Breast epithelium (tissue), 4 donors: ENCODE measurements around the gene DRAXIN. TPM values are rescaled to one million over a fixed set of nuclear protein-coding genes. Genes with fewer than 3 reads are reported as not detected.

Experiments
- DNase-seq, 2 donors: peaks; one replicate each; pipeline ENCODE4 v3.0.0-alpha.2; 2019; ENCODE audit warnings: low spot score in 2 of 2
- H3K27ac ChIP-seq, 2 donors: fragments of 200-600 bp; sonication (generic) in 1 of 2; one replicate each; pipeline ENCODE4 v1.5.1; 2016 to 2019; ENCODE audit warnings: mild to moderate bottlenecking in 1 of 2
- H3K27me3 ChIP-seq, 2 donors: fragments of 200-600 bp; sonication (generic) in 1 of 2; one replicate each; pipeline versions ENCODE4 v1.5.1 to v1.6.0; 2017 to 2019; ENCODE audit warnings: control low read depth in 1 of 2, mild to moderate bottlenecking in 1 of 2
- H3K36me3 ChIP-seq: fragments of 200-600 bp; one replicate; pipeline ENCODE4 v1.5.1; 2019
- H3K4me1 ChIP-seq, 2 donors: fragments of 200-600 bp; sonication (generic); one replicate each; pipeline ENCODE4 v1.5.1; 2016 to 2019; ENCODE audit warnings: control low read depth in 1 of 2
- H3K4me3 ChIP-seq, 3 donors: fragments of 200-600 bp; sonication (generic); 1 replicate in 2 of 3; 2 replicates in 1 of 3; pipeline ENCODE4 v1.5.1; 2016 to 2019; ENCODE audit warnings: mild to moderate bottlenecking in 3 of 3, moderate library complexity in 2 of 3
- H3K9me3 ChIP-seq, 2 donors: fragments of 200-600 bp; sonication (generic) in 1 of 2; one replicate each; pipeline ENCODE4 v1.5.1; 2016 to 2019; ENCODE audit warnings: control low read depth in 1 of 2
- CTCF ChIP-seq, 3 donors: fragments of 450-650 bp; IDR thresholded peaks; one replicate each; pipeline ENCODE4 v1.5.1; 2016 to 2017; ENCODE audit warnings: antibody characterized with exemption in 3 of 3, mild to moderate bottlenecking in 3 of 3, moderate library complexity in 3 of 3
- POLR2A ChIP-seq: fragments of 450-650 bp; IDR thresholded peaks from one replicate; pipeline ENCODE4 v1.6.1; 2016; ENCODE audit warnings: antibody characterized with exemption, mild to moderate bottlenecking, moderate library complexity
- POLR2AphosphoS5 ChIP-seq, 3 donors: sonication (generic); formaldehyde crosslinking; IDR thresholded peaks; one replicate each; pipeline ENCODE4 v1.6.1; 2017; ENCODE audit warnings: antibody characterized with exemption in 3 of 3
- intact Hi-C: fragments of 100-400 bp; cut with DNase I; formaldehyde crosslinking; loops from one replicate; pipeline ENCODE4 v1.15.1; 2023; ENCODE audit warnings: low total_unique reads
- total RNA-seq, 3 donors: library from RNA; depleted of rRNA; stranded (reverse); fragments of >200 nt; gene quantifications; one replicate each; pipeline ENCODE4 v1.1.0, GENCODE V29; 2016

The DRAXIN gene
- total RNA-seq, 3 donors from 2014 or later: under 0.01 to 0.15 (median under 0.01) TPM

- intact Hi-C loops: no loop called here
- peak; percentile 93 to 98 for DNase-seq
- Histone ChIP-seq H3K27ac (peak within 1 kb of the TSS; percentile 93 to 99), H3K4me1 (peaks cover 6 to 7% of the 10 kb centered on the region in 2 donors), H3K9me3 (no peaks in the 10 kb centered on the region), H3K36me3 (no peaks in the 10 kb centered on the region), H3K27me3 (no peaks in the 10 kb centered on the region), H3K4me3 (peak within 1 kb of the TSS; percentile 88 to 96 (median 88))
- TF ChIP-seq POLR2AphosphoS5 (IDR thresholded peaks at IDR 0.05) (peak; percentile 39 to 92 (median 67)), CTCF (IDR thresholded peaks at IDR 0.05) (no peak), POLR2A (peak; percentile 67)
These were observed 44.6 kb downstream of the DRAXIN start, which contains the start of gene AGTRAP for GRCh38 chr1:11735854-11736745. Gene AGTRAP, plus strand, starts transcription at chr1:11736136. Its CDS starts 73 bp downstream, at chr1:11736209.

GRCh38 chr1:11736746-11737639 lies 45.5 kb downstream of the DRAXIN start:
- Histone ChIP-seq H3K9me3 (no peaks in the 10 kb centered on the region), H3K4me1 (peaks cover 3 to 7% of the 10 kb centered on the region in 2 donors), H3K36me3 (no peaks in the 10 kb centered on the region), H3K4me3 (peak overlapping the region; percentile 88 to 96 (median 88)), H3K27me3 (no peaks in the 10 kb centered on the region), H3K27ac (peak overlapping the region; percentile 93 to 99)
- intact Hi-C loops: no loop called here
- no peak for DNase-seq
- TF ChIP-seq POLR2A (no peak), CTCF (IDR thresholded peaks at IDR 0.05) (no peak), POLR2AphosphoS5 (IDR thresholded peaks at IDR 0.05) (peak in 2 of 3 donors; percentile 15 to 61)

- Histone ChIP-seq H3K36me3 (no peaks in the 10 kb centered on the region), H3K4me1 (peaks cover 0 to 7% of the 10 kb centered on the region in 2 donors), H3K9me3 (no peaks in the 10 kb centered on the region), H3K27me3 (no peaks in the 10 kb centered on the region), H3K4me3 (no peak overlapping the region), H3K27ac (peak overlapping the region; percentile 93 to 99)
- intact Hi-C loops: no loop called here
- DNase-seq: no peak
- TF ChIP-seq POLR2AphosphoS5 (IDR thresholded peaks at IDR 0.05) (no peak), POLR2A (no peak), CTCF (IDR thresholded peaks at IDR 0.05) (no peak)
These were observed 46.6 kb downstream of the DRAXIN start for GRCh38 chr1:11738096-11738495.

GRCh38 chr1:11738783-11739182 lies 47.3 kb downstream of the DRAXIN start:
- no peak for DNase-seq
- intact Hi-C loops: no loop called here
- TF ChIP-seq POLR2A: no peak
- TF ChIP-seq POLR2AphosphoS5 (IDR thresholded peaks at IDR 0.05): no peak
- no peak for TF ChIP-seq CTCF (IDR thresholded peaks at IDR 0.05)
- H3K4me1 ChIP-seq: peaks cover 0 to 7% of the 10 kb centered on the region in 2 donors
- no peaks in the 10 kb centered on the region for H3K36me3 ChIP-seq
- H3K4me3 ChIP-seq: no peak overlapping the region
- no peaks in the 10 kb centered on the region for H3K9me3 ChIP-seq
- H3K27ac ChIP-seq: peak overlapping the region in 1 of 2 donors; percentile 11
- no peaks in the 10 kb centered on the region for H3K27me3 ChIP-seq
